NT2/D1 (cell line): Measurements from ENCODE around the gene BORA.
"Not testable (repeated sequence)": the region's sequence is repeated elsewhere in the genome, so short reads cannot be mapped to it uniquely, and the experiment has no call there.

ENCODE experiments used
- DNase-seq: peaks from one replicate; pipeline ENCODE4 v3.0.0-alpha.2; 2011; ENCODE audit warnings: low read depth, low spot score
- H3K27me3 ChIP-seq: 2 replicates; pipeline ENCODE4 v1.6.0; 2011; ENCODE audit warnings: mild to moderate bottlenecking; ENCODE audit not compliant: insufficient read length, insufficient read depth
- H3K36me3 ChIP-seq: 2 replicates; pipeline ENCODE4 v1.6.1; 2011; ENCODE audit warnings: mild to moderate bottlenecking, low read length, mixed read lengths; ENCODE audit not compliant: insufficient read depth, insufficient read length
- H3K4me1 ChIP-seq: 2 replicates; pipeline ENCODE4 v1.5.1; 2011; ENCODE audit not compliant: insufficient read depth, insufficient read length
- H3K4me3 ChIP-seq: 2 replicates; pipeline ENCODE4 v1.5.1; 2011; ENCODE audit warnings: low read depth; ENCODE audit not compliant: insufficient read length
- H3K9ac ChIP-seq: 2 replicates; pipeline ENCODE4 v1.6.0; 2011; ENCODE audit warnings: low read depth; ENCODE audit not compliant: insufficient read length
- H3K9me3 ChIP-seq: 2 replicates; pipeline ENCODE4 v1.5.1; 2011; ENCODE audit warnings: mild to moderate bottlenecking, low read length; ENCODE audit not compliant: insufficient read depth
- SUZ12 ChIP-seq: IDR thresholded peaks from 2 replicates; pipeline ENCODE4 v1.6.1; 2011; ENCODE audit not compliant: insufficient read length, insufficient read depth; ENCODE audit errors: extremely low read depth
- YY1 ChIP-seq: IDR thresholded peaks from 2 replicates; pipeline ENCODE4 v1.6.1; 2011; ENCODE audit not compliant: insufficient read length, insufficient read depth
- ZNF274 ChIP-seq: IDR thresholded peaks from 2 replicates; pipeline ENCODE4 v1.6.1; 2011; ENCODE audit warnings: mild to moderate bottlenecking, low read depth, low read length

The BORA gene

DNA sequence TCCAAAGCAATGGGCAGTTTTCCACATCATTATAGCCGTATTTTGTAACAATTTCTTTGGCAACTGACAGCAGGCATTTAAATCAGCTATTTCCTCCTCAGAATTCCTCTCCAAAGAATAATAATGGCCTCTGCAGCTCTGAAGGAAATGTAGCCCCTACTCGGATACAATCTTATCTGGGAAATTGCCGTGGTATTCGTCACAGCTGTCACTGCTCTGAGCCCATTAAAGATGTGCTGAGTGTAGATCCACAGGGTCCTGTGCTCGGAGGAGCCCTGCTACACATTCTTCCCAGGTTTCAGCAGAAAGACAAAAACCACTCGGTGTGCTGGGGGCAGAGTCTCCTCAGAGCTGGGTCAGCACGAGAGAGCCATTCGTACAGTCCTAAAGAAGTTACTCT is 33.4 kb upstream of the BORA start:
- Histone ChIP-seq H3K27me3 (no peaks in the 10 kb centered on the region), H3K9me3 (peaks cover 38% of the 10 kb centered on the region), H3K4me3 (no peak overlapping the region), H3K4me1 (no peaks in the 10 kb centered on the region), H3K9ac (no peak overlapping the region), H3K36me3 (no peaks in the 10 kb centered on the region)
- no peak for TF ChIP-seq YY1
- no peak for TF ChIP-seq SUZ12
- TF ChIP-seq ZNF274: no peak
- no peak for DNase-seq

DNA sequence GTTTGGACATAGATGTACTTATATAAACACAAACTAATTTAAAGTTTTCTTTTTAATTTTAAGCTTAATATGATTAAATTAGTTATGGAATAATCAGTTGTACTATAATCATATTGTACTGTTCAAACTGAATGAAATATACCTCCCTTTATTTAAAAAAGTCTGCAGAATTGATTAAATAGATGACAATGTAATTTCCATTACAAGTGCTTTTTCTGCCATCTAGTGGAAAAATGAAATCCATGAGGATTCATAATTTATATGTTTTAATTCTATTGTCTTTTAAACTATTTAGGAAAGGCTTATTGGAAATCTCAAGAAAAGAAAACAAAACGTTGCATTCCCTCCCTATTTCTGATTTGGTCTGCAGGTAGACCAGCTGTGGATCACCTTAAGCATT is 31.1 kb upstream of the BORA start:
- Histone ChIP-seq H3K27me3 (no peaks in the 10 kb centered on the region), H3K9me3 (peaks cover 34% of the 10 kb centered on the region), H3K36me3 (no peaks in the 10 kb centered on the region), H3K9ac (no peak overlapping the region), H3K4me3 (no peak overlapping the region), H3K4me1 (no peaks in the 10 kb centered on the region)
- no peak for DNase-seq
- TF ChIP-seq YY1 (no peak), SUZ12 (no peak), ZNF274 (no peak)

DNA sequence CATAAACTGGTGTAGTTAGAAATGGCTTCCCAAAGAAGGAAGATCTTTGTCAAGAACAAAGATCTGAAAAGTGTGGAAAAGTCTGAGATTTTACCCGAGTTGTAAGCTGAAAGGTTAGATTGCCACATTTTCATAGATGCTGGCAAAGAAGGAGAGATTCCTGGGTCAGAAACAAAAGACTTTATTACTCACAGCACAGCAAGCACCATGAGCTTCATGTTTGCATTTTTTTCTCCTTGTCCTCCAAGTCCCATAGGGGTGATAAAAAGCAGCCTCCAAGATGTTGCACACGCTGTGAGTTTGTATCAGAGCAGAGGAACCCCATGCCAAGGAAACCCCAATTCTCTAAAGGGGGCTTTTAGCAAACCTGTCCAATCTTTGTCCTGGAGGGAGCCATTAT is 29.6 kb upstream of the BORA start:
- DNase-seq: no peak
- Histone ChIP-seq H3K36me3 (no peaks in the 10 kb centered on the region), H3K4me3 (no peak overlapping the region), H3K9me3 (peaks cover 18% of the 10 kb centered on the region), H3K9ac (no peak overlapping the region), H3K4me1 (no peaks in the 10 kb centered on the region), H3K27me3 (no peaks in the 10 kb centered on the region)
- TF ChIP-seq SUZ12 (no peak), YY1 (no peak), ZNF274 (no peak)

DNA sequence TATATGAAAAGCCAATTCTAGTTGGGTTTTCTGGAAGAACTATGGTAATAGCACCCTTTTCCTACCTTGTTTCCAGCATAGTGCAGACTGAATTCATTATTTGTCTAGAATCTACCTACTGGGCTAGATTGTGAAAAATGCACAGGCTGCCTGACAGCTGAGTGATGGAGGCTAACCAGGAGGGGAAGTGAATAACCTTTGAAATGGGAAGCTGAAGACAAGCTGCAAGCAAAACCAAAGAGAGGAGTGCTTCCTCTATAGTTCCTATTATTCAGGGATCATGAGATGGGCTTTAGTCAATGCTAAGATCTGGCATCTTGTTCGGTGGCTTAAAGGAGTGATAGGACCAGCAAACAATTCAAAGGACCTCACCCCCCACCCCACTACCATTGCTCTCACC is 27.2 kb upstream of the BORA start:
- no peaks in the 10 kb centered on the region for H3K4me1 ChIP-seq
- no peaks in the 10 kb centered on the region for H3K36me3 ChIP-seq
- no peak overlapping the region for H3K4me3 ChIP-seq
- no peak for DNase-seq
- TF ChIP-seq ZNF274 (no peak), SUZ12 (no peak), YY1 (no peak)
- H3K27me3 ChIP-seq: no peaks in the 10 kb centered on the region
- H3K9me3 ChIP-seq: no peaks in the 10 kb centered on the region; the same call in 1 of the 2 replicates
- H3K9ac ChIP-seq: no peak overlapping the region

DNA sequence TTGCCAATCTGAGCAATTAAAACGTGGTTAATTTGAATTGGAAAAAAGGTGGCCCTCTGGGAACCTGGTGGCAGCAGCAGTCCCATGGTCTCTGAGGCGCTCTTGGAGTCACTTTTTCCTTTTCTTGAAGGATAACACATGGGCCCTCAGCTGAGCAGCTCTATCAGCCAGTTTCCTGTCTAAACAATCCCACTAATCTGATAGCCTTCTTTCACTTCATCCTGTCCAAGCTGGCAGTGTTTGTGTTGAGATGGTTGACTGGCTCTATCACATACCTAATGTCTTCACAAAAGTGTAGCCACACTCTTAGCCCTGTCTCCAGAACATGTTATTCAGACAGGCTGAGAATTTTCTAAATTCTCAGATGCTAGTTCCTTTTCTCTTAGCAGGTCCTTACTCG is 10.9 kb upstream of the BORA start:
- Histone ChIP-seq H3K36me3 (peaks cover 52% of the 10 kb centered on the region), H3K27me3 (no peaks in the 10 kb centered on the region), H3K9ac (no peak overlapping the region), H3K4me1 (no peaks in the 10 kb centered on the region), H3K4me3 (no peak overlapping the region), H3K9me3 (peaks cover 21% of the 10 kb centered on the region; the same call in 1 of the 2 replicates)
- no peak for DNase-seq
- TF ChIP-seq SUZ12 (no peak), ZNF274 (no peak), YY1 (no peak)

DNA sequence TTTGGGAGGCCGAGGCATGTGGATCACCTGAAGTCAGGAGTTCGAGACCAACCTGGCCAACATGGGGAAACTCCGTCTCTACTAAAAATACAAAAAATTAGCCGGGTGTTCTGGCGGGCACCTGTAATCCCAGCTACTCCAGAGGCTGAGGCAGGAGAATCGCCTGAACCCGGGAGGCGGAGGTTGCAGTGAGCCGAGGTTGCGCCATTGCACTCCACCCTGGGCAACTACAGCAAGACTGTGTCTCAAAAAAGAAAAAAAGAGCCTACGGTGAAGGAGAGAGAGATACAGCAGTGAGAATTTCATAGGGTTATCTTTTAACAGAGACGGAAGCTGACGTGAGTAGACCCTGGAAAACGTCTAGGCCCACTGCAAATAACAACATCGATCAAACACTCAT is 1.5 kb upstream of the BORA start:
- not testable (repeated sequence) for H3K4me1 ChIP-seq, H3K9ac ChIP-seq, H3K27me3 ChIP-seq, DNase-seq, H3K9me3 ChIP-seq
- peaks cover 33% of the 10 kb centered on the region for H3K36me3 ChIP-seq
- H3K4me3 ChIP-seq: peak overlapping the region; percentile 89

DNA sequence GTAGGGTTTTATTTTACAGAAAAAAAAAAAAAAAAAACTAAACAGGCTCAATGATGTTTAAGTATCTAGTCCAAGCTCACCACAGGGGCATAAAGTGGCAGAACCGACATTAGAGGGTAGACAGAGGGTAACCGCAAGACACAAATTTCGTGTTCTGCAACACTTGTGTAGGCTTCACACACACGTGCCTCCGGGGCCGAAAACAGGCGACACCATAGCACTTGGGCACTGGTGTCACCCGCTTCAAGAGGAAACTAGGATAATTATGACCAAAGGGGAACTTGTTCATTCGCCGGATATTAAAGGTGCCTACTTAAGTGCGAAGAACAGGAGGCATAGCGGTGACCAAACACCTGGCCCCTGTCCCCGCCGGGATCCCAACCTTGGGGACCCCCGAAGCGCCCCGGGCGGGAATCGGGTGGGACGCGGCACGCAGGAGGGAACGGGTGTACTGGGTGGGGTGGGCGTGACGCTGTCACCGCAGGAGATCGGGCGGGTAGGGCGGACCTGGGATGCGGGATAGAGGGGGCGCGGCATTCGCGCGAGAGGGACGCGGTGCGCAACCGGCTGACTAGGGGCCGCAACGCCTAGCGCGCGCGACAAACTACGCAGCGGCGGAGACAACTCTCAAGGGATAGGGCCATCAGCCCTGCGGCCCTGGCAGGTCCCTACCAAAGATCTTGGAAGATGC is 852 bp upstream of the BORA start:
- H3K36me3 ChIP-seq: peaks cover 36% of the 10 kb centered on the region
- no peaks in the 10 kb centered on the region for H3K27me3 ChIP-seq
- peak; percentile 20 for DNase-seq
- H3K4me1 ChIP-seq: no peaks in the 10 kb centered on the region
- H3K4me3 ChIP-seq: peak overlapping the region; percentile 89
- TF ChIP-seq ZNF274 (no peak), SUZ12 (no peak), YY1 (no peak)
- peak overlapping the region; percentile 90 for H3K9ac ChIP-seq
- no peaks in the 10 kb centered on the region for H3K9me3 ChIP-seq

DNA sequence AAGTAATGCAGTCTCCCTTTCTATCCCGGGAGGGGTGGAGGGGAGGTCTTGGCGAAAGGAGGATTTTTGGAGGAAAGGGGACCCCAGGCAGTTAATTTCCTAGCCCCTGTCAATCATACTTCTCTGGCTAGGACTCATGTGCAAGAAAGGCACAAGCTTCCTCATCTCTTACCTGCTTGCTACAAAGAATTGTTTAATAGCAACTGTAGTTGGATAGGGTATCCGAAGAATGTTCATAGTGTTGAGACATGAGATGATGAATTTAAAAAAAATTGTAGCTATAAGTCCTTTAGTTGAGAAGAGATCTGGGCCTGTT is 525 bp downstream of the BORA start:
- Histone ChIP-seq H3K9me3 (no peaks in the 10 kb centered on the region), H3K4me3 (peak overlapping the region; percentile 84), H3K27me3 (no peaks in the 10 kb centered on the region), H3K9ac (peak overlapping the region; percentile 80), H3K4me1 (no peaks in the 10 kb centered on the region), H3K36me3 (peaks cover 39% of the 10 kb centered on the region)
- TF ChIP-seq YY1 (no peak), ZNF274 (no peak), SUZ12 (no peak)
- DNase-seq: no peak
